HepG2 (cell line): Measurements from ENCODE around the gene HOXD8. TPM values are rescaled to one million over a fixed set of nuclear protein-coding genes. Genes with fewer than 3 reads are reported as not detected.

Experiments used
- ATAC-seq: fragments of 200-7000 bp; cut with Tn5 transposase; 3 replicates; pipeline ENCODE4 v1.9.1; 2020; ENCODE audit warnings: mild to moderate bottlenecking, moderate library complexity
- BruUV-seq: library from RNA; stranded (reverse); fragments of 400-500 nt; replicated peaks from 2 replicates; lab custom pipeline; 2021; lab: Mats Ljungman, UMichigan
- CTCF ChIA-PET: fragments of 300-600 bp; formaldehyde crosslinking; extraction: SDS; loops from one replicate; lab custom pipeline; 2021; ENCODE audit warnings: low total read pairs, inconsistent platforms, low intra/inter-chr PET ratio; lab: Yijun Ruan, JAX
- POLR2A ChIA-PET: fragments of 350-600 bp; sonication (Branson Sonifier 250); formaldehyde crosslinking; loops from one replicate; lab custom pipeline; 2020; ENCODE audit warnings: antibody characterized with exemption, inconsistent platforms; lab: Yijun Ruan, JAX
- DNase-seq: peaks from one replicate; pipeline ENCODE4 v3.0.0-alpha.2; 2015; ENCODE audit warnings: low spot score
- FAIRE-seq: peaks from 3 replicates; lab custom pipeline; 2011; peaks lifted over from hg19 to GRCh38; lab: Jason Lieb, UNC
- H2AFZ ChIP-seq: one replicate; pipeline ENCODE4 v1.6.1; 2011; ENCODE audit warnings: low read length, inconsistent platforms
- H3K27ac ChIP-seq: fragments of 300-600 bp; 3 replicates; pipeline ENCODE4 v1.8.0; 2011; ENCODE audit warnings: mixed run types, mild to moderate bottlenecking, mixed read lengths, low read length, inconsistent platforms; ENCODE audit not compliant: insufficient read depth; ENCODE audit errors: extremely low read length
- H3K27me3 ChIP-seq, 2 experiments: fragments of 200-600 bp in 1 of 2; 2 replicates in 1 of 2; 3 replicates in 1 of 2; pipeline versions ENCODE4 v1.6.0 to v1.8.0; 2011; ENCODE audit warnings: low read length in 2 of 2, mild to moderate bottlenecking in 2 of 2, moderate library complexity in 2 of 2, inconsistent platforms in 1 of 2; ENCODE audit not compliant: insufficient read depth in 2 of 2, control insufficient read depth in 1 of 2
- H3K36me3 ChIP-seq, 2 experiments: fragments of 200-600 bp in 1 of 2; replicated peaks in 1 of 2; 2 replicates in 1 of 2; 3 replicates in 1 of 2; pipeline versions ENCODE4 v1.5.1 to v1.8.0; 2011; ENCODE audit warnings: low read length in 2 of 2, inconsistent platforms in 1 of 2; ENCODE audit not compliant: insufficient read depth in 2 of 2, control insufficient read depth in 1 of 2
- H3K4me1 ChIP-seq: 2 replicates; pipeline ENCODE4 v1.5.1; 2012; ENCODE audit warnings: low read length, inconsistent platforms; ENCODE audit not compliant: insufficient read depth
- H3K4me2 ChIP-seq: 2 replicates; pipeline ENCODE4 v1.6.0; 2011; ENCODE audit warnings: low read depth, low read length, inconsistent platforms
- H3K4me3 ChIP-seq, 3 experiments: fragments of 200-600 bp in 1 of 3; sonication (generic), shearing (Covaris generic) in 1 of 3; replicated peaks in 1 of 3; 2 replicates each; pipeline ENCODE4 v1.5.1; 2011 to 2016; ENCODE audit warnings: low read length in 3 of 3, inconsistent platforms in 2 of 3, low read depth in 2 of 3, mild to moderate bottlenecking in 2 of 3, control low read depth in 1 of 3, mixed read lengths in 1 of 3; ENCODE audit not compliant: insufficient read depth in 1 of 3
- H3K79me2 ChIP-seq: one replicate; pipeline ENCODE4 v1.6.1; 2011; ENCODE audit warnings: low read length, inconsistent platforms; ENCODE audit not compliant: insufficient read depth
- H3K9ac ChIP-seq: 2 replicates; pipeline ENCODE4 v1.6.0; 2011; ENCODE audit warnings: mild to moderate bottlenecking, low read depth, low read length, inconsistent platforms; ENCODE audit not compliant: insufficient read depth
- H3K9me3 ChIP-seq: 2 replicates; pipeline ENCODE4 v1.5.1; 2012; ENCODE audit warnings: mild to moderate bottlenecking, low read length
- H4K20me1 ChIP-seq: 2 replicates; pipeline ENCODE4 v1.6.0; 2011; ENCODE audit warnings: inconsistent platforms, mild to moderate bottlenecking, low read length, moderate library complexity; ENCODE audit not compliant: insufficient read depth
- BORCS8-MEF2B ChIP-seq: sonication (generic); formaldehyde crosslinking; IDR thresholded peaks from 2 replicates; pipeline ENCODE4 v1.8.0; 2022; ENCODE audit warnings: mild to moderate bottlenecking, missing genetic modification reagents
- CREM ChIP-seq, 2 experiments: sonication (generic) in 1 of 2; formaldehyde crosslinking in 1 of 2; IDR thresholded peaks; 2 replicates each; pipeline versions ENCODE4 v1.4.0 to v1.6.1; 2016 to 2020; ENCODE audit warnings: antibody characterized with exemption in 1 of 2, mild to moderate bottlenecking in 1 of 2, missing genetic modification reagents in 1 of 2
- KLF6 ChIP-seq: IDR thresholded peaks from 2 replicates; pipeline ENCODE4 v1.8.0; 2016; ENCODE audit warnings: missing biosample characterization, missing genetic modification reagents
- SMAD9 ChIP-seq: sonication (generic); formaldehyde crosslinking; IDR thresholded peaks from 2 replicates; pipeline ENCODE4 v1.5.1; 2020; ENCODE audit warnings: mild to moderate bottlenecking, missing genetic modification reagents
- SOX6 ChIP-seq, 2 experiments: fragments of 450-650 bp in 1 of 2; sonication (generic) in 1 of 2; formaldehyde crosslinking in 1 of 2; IDR thresholded peaks; 2 replicates each; pipeline versions ENCODE4 v1.4.0 to v1.6.1; 2017 to 2020; ENCODE audit warnings: antibody characterized with exemption in 1 of 2, mild to moderate bottlenecking in 1 of 2, missing genetic modification reagents in 1 of 2
- ZKSCAN1 ChIP-seq: fragments of 150-350 bp; IDR thresholded peaks from 2 replicates; pipeline ENCODE4 v1.6.1; 2014; ENCODE audit warnings: low read length
- ZMYM2 ChIP-seq: sonication (generic); formaldehyde crosslinking; IDR thresholded peaks from 2 replicates; pipeline ENCODE4 v1.8.0; 2022; ENCODE audit warnings: mild to moderate bottlenecking, missing genetic modification reagents
- WGBS: methylation state at CpG from one replicate; pipeline ENCODE4 v1.1.6; 2017; ENCODE audit warnings: low lambda C conversion rate; 5-methylcytosine and 5-hydroxymethylcytosine counted together
- in situ Hi-C: cut with HindIII; loops from 2 replicates; pipeline ENCODE4 v1.10.0; 2017; ENCODE audit warnings: low pct_unique_long_range_greater_than_20kb; ENCODE audit not compliant: extremely low pct_ligation_motif_present
- intact Hi-C: fragments of 100-400 bp; cut with micrococcal nuclease; formaldehyde crosslinking; loops from one replicate; pipeline ENCODE4 v1.10.0; 2022; ENCODE audit not compliant: unreplicated experiment
- polyA plus RNA-seq, 8 experiments: library from polyadenylated mRNA; depleted of rRNA in 3 of 8; stranded (reverse) in 7 of 8; unstranded in 1 of 8; fragments of >200 nt; fragmentation: Illumina TruSeq in 4 of 8; extraction: Trizol in 4 of 8; gene quantifications; 2 replicates each; pipeline versions ENCODE4 v1.2.1 to v1.2.3, GENCODE V29; 2011 to 2016; ENCODE audit warnings: low read depth in 4 of 8, missing spikeins in 1 of 8, mixed read lengths in 1 of 8; ENCODE audit not compliant: insufficient read depth in 1 of 8
- total RNA-seq, 5 experiments: library from RNA; depleted of rRNA; stranded (reverse); fragments of >200 nt; fragmentation: Illumina TruSeq; extraction: Trizol; gene quantifications; 2 replicates each; pipeline ENCODE4 v1.2.3, GENCODE V29; 2016; ENCODE audit warnings: low read depth in 1 of 5

HOXD8 gene
- total and polyA plus RNA-seq, 2 of the 13 experiments (the other 11 are each of a cell fraction or from before 2014, with no cell fraction given) = not detected

DNA sequence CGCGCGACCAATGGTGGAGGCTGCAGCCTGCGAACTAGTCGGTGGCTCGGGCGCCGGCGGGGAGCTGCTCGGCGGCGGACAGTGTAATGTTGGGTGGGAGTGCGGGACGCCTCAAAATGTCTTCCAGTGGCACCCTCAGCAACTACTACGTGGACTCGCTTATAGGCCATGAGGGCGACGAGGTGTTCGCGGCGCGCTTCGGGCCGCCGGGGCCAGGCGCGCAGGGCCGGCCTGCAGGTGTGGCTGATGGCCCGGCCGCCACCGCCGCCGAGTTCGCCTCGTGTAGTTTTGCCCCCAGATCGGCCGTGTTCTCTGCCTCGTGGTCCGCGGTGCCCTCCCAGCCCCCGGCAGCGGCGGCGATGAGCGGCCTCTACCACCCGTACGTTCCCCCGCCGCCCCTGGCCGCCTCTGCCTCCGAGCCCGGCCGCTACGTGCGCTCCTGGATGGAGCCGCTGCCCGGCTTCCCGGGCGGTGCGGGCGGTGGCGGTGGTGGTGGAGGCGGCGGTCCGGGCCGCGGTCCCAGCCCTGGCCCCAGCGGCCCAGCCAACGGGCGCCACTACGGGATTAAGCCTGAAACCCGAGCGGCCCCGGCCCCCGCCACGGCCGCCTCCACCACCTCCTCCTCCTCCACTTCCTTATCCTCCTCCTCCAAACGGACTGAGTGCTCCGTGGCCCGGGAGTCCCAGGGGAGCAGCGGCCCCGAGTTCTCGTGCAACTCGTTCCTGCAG lies 6.7 kb upstream of the HOXD8 start, which contains the start of gene HOXD9:
Gene HOXD9, plus strand, starts transcription at position 37 of the 728 bp plus-strand sequence. Its CDS starts 50 bp downstream, at position 87.
- H3K79me2 ChIP-seq = no peaks in the 10 kb centered on the region
- in situ Hi-C loops = no loop called here
- peaks cover 18 to 92% of the 10 kb centered on the region in 2 experiments for H3K27me3 ChIP-seq
- 63% methylated on average over 66 of the region's 84 CpGs for WGBS
- H2AFZ ChIP-seq = no peak within 1 kb of the TSS
- ATAC-seq (peak; percentile 16; the same call in 1 of the 3 replicates), DNase-seq (no peak), FAIRE-seq (no peak)
- CTCF ChIA-PET = no interaction called here
- no peaks in the 10 kb centered on the region for H3K9me3 ChIP-seq
- POLR2A ChIA-PET = no interaction called here
- no peak within 1 kb of the TSS for H3K4me2 ChIP-seq
- no peak within 1 kb of the TSS for H3K27ac ChIP-seq
- H3K4me3 ChIP-seq = no peak within 1 kb of the TSS
- H3K36me3 ChIP-seq = no peaks in the 10 kb centered on the region
- TF ChIP-seq SOX6 (IDR thresholded peaks at IDR 0.05) (no peak), SOX6 (CRISPR knock-in tag; IDR thresholded peaks at IDR 0.05) (no peak), BORCS8-MEF2B (CRISPR knock-in tag) (no peak), ZKSCAN1 (no peak), CREM (IDR thresholded peaks at IDR 0.05) (no peak), CREM (CRISPR knock-in tag; IDR thresholded peaks at IDR 0.05) (no peak), SMAD9 (CRISPR knock-in tag) (no peak), ZMYM2 (CRISPR knock-in tag) (no peak), KLF6 (no peak)
- TF ChIP-seq, all 625 proteins: peak for 0
- H4K20me1 ChIP-seq = no peaks in the 10 kb centered on the region; the same call in 1 of the 2 replicates
- H3K9ac ChIP-seq = no peak within 1 kb of the TSS
- intact Hi-C loops = no loop called here
- no TSS peak for BruUV-seq
- no peaks in the 10 kb centered on the region for H3K4me1 ChIP-seq
